Lower lobe of right lung (tissue), 2 donors: ENCODE measurements around the gene FBXL13. TPM values are rescaled to one million over a fixed set of nuclear protein-coding genes. Genes with fewer than 3 reads are reported as not detected.
"Not testable (repeated sequence)": the region's sequence is repeated elsewhere in the genome, so short reads cannot be mapped to it uniquely, and the experiment has no call there.

Experiments used
- ATAC-seq, 2 donors: fragments of 200-7000 bp; cut with Tn5 transposase; one replicate each; pipeline ENCODE4 v1.9.1; 2020 to 2022; ENCODE audit warnings: mild to moderate bottlenecking in 2 of 2, moderate library complexity in 2 of 2
- DNase-seq: peaks from one replicate; pipeline ENCODE4 v3.0.0-alpha.2; 2020
- H3K27ac ChIP-seq: fragments of 200-600 bp; one replicate; pipeline ENCODE4 v1.8.0; 2022
- H3K27me3 ChIP-seq: fragments of 200-600 bp; one replicate; pipeline ENCODE4 v1.8.0; 2022; ENCODE audit warnings: low read depth
- H3K36me3 ChIP-seq: fragments of 200-600 bp; one replicate; pipeline ENCODE4 v1.8.0; 2022; ENCODE audit warnings: mild to moderate bottlenecking
- H3K4me1 ChIP-seq: fragments of 200-600 bp; one replicate; pipeline ENCODE4 v1.8.0; 2022
- H3K4me3 ChIP-seq: fragments of 200-600 bp; one replicate; pipeline ENCODE4 v1.8.0; 2022; ENCODE audit warnings: mild to moderate bottlenecking
- H3K9me3 ChIP-seq: fragments of 200-600 bp; one replicate; pipeline ENCODE4 v1.8.0; 2022
- intact Hi-C: fragments of 100-400 bp; cut with DNase I; formaldehyde crosslinking; loops from one replicate; pipeline ENCODE4 v1.11.0; 2022
- total RNA-seq: library from RNA; stranded (reverse); fragmentation: NEBNext Ultra II Directional; extraction: Animal tissue kit (Norgen Biotek cat#: 25700); gene quantifications from one replicate; pipeline ENCODE4 v1.2.1, GENCODE V29; 2021
- TF ChIP-seq, protein P1 (sequence below): fragments of 200-600 bp; IDR thresholded peaks from one replicate; pipeline ENCODE4 v1.8.0; 2022; ENCODE audit warnings: antibody characterized with exemption, mild to moderate bottlenecking
- donor health status: DM: no; HTN: yes; CAD: no; lungs with severe emphysema.

The FBXL13 gene
- total RNA-seq, 1 donor from 2014 or later, result 3.4 TPM

DNA sequence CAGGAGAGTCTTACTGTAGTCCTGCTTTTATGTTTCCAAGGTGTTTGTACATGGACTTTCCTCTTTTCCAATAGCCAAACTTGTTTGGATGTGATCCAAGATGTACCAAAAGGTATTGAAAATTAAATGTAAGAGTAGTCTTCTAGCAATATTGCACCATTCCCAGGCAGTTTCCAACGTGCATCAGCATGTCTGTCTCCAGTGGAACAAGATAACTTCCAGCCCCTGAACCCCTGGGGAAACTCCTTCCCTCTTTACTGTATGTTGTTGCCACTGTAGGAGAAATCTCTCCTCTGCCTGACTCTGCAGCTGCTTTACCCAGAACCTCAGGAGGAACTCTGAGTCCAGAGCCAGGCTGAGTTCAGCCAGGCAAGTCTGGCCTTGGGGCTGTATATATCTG, 18.8 kb upstream of the FBXL13 start:
- DNase-seq (no peak), ATAC-seq (no peak)
- intact Hi-C loops, result no loop called here
- Histone ChIP-seq H3K36me3 (peaks cover 77% of the 10 kb centered on the region), H3K4me3 (no peak overlapping the region), H3K27ac (no peak overlapping the region), H3K9me3 (no peaks in the 10 kb centered on the region), H3K27me3 (no peaks in the 10 kb centered on the region), H3K4me1 (no peaks in the 10 kb centered on the region)
- TF ChIP-seq, protein P1, sequence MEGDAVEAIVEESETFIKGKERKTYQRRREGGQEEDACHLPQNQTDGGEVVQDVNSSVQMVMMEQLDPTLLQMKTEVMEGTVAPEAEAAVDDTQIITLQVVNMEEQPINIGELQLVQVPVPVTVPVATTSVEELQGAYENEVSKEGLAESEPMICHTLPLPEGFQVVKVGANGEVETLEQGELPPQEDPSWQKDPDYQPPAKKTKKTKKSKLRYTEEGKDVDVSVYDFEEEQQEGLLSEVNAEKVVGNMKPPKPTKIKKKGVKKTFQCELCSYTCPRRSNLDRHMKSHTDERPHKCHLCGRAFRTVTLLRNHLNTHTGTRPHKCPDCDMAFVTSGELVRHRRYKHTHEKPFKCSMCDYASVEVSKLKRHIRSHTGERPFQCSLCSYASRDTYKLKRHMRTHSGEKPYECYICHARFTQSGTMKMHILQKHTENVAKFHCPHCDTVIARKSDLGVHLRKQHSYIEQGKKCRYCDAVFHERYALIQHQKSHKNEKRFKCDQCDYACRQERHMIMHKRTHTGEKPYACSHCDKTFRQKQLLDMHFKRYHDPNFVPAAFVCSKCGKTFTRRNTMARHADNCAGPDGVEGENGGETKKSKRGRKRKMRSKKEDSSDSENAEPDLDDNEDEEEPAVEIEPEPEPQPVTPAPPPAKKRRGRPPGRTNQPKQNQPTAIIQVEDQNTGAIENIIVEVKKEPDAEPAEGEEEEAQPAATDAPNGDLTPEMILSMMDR, result no peak

DNA sequence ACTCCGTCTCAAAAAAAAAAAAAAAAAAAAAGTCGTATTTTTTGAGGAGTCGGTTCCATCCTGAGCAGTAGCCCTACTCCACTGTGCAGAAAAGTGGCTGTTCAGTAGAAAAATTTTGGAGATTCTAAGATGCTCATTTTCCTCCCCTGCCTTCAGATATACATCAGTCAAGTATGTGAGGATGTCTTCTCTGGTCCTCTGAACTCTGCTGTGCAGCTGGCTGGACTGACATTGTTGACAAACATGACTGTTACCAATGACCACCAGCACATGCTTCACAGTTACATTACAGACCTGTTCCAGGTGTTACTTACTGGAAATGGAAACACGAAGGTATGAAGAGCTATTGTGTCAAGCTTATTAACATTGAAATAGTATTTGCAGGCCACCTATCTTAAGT, 17.7 kb upstream of the FBXL13 start:
- DNase-seq, H3K4me3 ChIP-seq, intact Hi-C loops, ATAC-seq, H3K27ac ChIP-seq, H3K27me3 ChIP-seq, H3K9me3 ChIP-seq, H3K4me1 ChIP-seq: not testable (repeated sequence)
- H3K36me3 ChIP-seq, result peaks cover 76% of the 10 kb centered on the region

DNA sequence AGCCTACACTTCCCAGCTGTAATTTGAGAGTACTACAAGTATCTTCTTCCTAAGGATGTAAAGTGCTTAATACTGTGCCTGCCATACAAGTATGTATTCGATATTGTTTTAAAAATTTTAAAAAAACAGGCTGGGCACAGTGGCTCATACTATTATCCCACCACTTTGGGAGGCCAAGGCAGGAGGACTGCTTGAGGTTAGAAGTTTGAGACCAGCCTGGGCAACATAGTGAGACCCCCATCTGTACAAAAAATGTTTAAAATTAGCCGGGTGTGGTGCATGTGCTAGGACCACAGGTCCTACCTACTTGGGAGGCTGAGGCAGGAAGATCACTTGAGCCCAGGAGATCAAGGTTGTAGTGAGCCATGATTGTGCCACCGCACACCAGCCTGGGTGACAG, 8.6 kb upstream of the FBXL13 start:
- Histone ChIP-seq H3K4me1 (no peaks in the 10 kb centered on the region), H3K36me3 (peaks cover 52% of the 10 kb centered on the region), H3K4me3 (no peak overlapping the region), H3K27ac (no peak overlapping the region), H3K9me3 (no peaks in the 10 kb centered on the region), H3K27me3 (no peaks in the 10 kb centered on the region)
- TF ChIP-seq, protein P1, result no peak
- no peak for ATAC-seq
- no peak for DNase-seq
- intact Hi-C loops, result no loop called here

DNA sequence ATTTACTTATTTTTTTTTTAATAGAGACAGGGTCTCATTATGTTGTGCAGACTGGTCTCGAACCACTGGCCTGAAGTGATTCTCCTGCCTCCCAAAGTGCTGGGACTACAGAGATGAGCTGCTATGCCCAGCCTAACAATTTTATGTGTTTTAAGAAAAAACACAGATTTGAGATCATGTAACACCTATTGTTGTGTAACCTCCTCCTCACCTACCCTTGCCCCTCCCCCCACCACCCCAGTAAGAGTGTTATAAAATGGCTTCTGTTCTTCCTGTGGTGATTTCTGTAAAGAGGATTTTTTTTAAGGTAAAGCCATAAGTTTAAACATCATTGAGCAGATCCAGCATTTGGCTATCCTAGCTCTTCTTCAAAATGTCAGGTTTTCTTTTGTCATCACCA, 7.9 kb upstream of the FBXL13 start:
- Histone ChIP-seq H3K4me3 (no peak overlapping the region), H3K27me3 (no peaks in the 10 kb centered on the region), H3K9me3 (no peaks in the 10 kb centered on the region), H3K27ac (no peak overlapping the region), H3K4me1 (no peaks in the 10 kb centered on the region), H3K36me3 (peaks cover 45% of the 10 kb centered on the region)
- DNase-seq (no peak), ATAC-seq (no peak)
- intact Hi-C loops, result no loop called here
- TF ChIP-seq, protein P1, result no peak

DNA sequence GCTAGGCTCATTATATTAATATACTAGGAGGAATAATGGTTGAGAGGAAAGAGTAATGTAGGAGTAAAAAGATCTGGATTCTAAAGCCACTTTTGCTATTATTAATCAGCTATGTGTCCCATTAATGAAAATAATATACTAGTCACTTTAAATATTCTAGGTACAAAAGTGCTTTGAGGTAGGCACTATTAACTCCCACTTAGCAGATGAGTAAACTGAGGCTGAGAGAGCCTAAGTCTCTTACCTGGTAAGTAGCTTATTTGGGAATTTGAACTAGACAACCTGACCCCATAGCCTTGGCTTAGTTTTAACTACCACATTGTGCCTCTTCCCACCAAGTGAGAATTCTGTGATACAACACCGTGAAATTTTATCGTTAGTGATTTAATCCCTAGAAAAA, 6.3 kb upstream of the FBXL13 start:
- peaks cover 11% of the 10 kb centered on the region for H3K4me1 ChIP-seq
- H3K4me3 ChIP-seq, result no peak overlapping the region
- H3K9me3 ChIP-seq, result no peaks in the 10 kb centered on the region
- H3K27me3 ChIP-seq, result no peaks in the 10 kb centered on the region
- no peak for ATAC-seq
- intact Hi-C loops, result no loop called here
- no peak for DNase-seq
- TF ChIP-seq, protein P1, result no peak
- H3K36me3 ChIP-seq, result peaks cover 29% of the 10 kb centered on the region
- H3K27ac ChIP-seq, result no peak overlapping the region

DNA sequence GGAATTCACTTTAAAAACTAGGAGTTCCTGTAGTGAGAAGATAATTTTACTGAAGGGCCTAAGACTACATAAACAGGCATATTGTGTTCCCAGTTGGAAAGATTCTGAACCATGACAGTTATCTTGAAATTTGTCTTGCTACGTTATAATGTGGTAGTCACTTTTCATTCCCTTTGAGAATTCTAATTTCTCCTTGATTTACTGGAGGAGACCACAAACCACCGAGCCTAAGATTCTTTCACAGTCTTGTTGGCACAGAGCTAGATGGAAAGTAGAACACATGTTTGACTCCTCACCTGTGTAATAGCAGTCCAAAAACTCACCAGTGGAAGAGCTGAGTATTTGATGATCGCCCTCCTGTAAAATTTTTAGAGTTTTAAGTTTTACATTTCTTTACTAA, 5.2 kb upstream of the FBXL13 start:
- ATAC-seq (no peak), DNase-seq (no peak)
- TF ChIP-seq, protein P1, result no peak
- H3K4me1 ChIP-seq, result peaks cover 15% of the 10 kb centered on the region
- H3K4me3 ChIP-seq, result no peak overlapping the region
- H3K27me3 ChIP-seq, result no peaks in the 10 kb centered on the region
- H3K9me3 ChIP-seq, result no peaks in the 10 kb centered on the region
- peaks cover 19% of the 10 kb centered on the region for H3K36me3 ChIP-seq
- intact Hi-C loops, result no loop called here
- no peak overlapping the region for H3K27ac ChIP-seq

DNA sequence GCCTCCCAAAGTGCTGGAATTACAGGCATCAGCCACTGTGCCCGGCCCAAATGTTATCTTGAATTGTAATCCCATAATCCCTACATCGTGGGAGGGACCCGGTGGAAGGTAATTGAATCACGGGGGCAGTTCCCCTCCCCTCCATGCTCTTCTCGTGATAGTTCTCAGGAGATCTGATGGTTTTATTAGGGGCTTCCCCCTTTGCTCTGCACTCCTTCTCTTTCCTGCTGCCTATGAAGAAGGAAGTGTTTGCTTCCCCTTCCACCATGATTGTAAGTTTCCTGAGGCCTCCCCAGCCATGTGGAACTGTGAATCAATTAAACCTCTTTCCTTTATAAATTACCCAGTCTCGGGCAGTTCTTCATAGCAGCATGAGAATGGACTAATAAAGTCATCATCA, 3.6 kb upstream of the FBXL13 start:
- peaks cover 20% of the 10 kb centered on the region for H3K4me1 ChIP-seq
- intact Hi-C loops, H3K4me3 ChIP-seq, ATAC-seq, H3K36me3 ChIP-seq, H3K9me3 ChIP-seq, H3K27ac ChIP-seq, H3K27me3 ChIP-seq, DNase-seq: not testable (repeated sequence)
